Endothelial cell of umbilical vein (primary cell): Measurements from ENCODE around the gene ENOX2. TPM values are rescaled to one million over a fixed set of nuclear protein-coding genes. Genes with fewer than 3 reads are reported as not detected.

Experiments used
- BruUV-seq: library from RNA; stranded (reverse); fragments of 400-500 nt; replicated peaks from 2 replicates; lab custom pipeline; 2021; lab: Mats Ljungman, UMichigan
- CTCF ChIA-PET: fragments of 300-600, 350-600 bp; sonication (Branson Sonifier 250); formaldehyde crosslinking; loops from one replicate; lab custom pipeline; 2021; ENCODE audit warnings: antibody characterized with exemption, inconsistent platforms; lab: Charles Lee
- POLR2A ChIA-PET: fragments of 300-600, 350-600 bp; sonication (Branson Sonifier 250); formaldehyde crosslinking; loops from one replicate; lab custom pipeline; 2021; ENCODE audit warnings: antibody characterized with exemption, inconsistent platforms; lab: Charles Lee
- DNase-seq: peaks from one replicate; pipeline ENCODE4 v3.0.0-alpha.2; 2011; ENCODE audit warnings: low read depth, low spot score
- FAIRE-seq: peaks from 2 replicates; lab custom pipeline; 2011; peaks lifted over from hg19 to GRCh38; lab: Jason Lieb, UNC
- H2AFZ ChIP-seq: 2 replicates; pipeline ENCODE4 v1.6.0; 2012; ENCODE audit warnings: low read depth, low read length, control low read depth, inconsistent platforms
- H3K27ac ChIP-seq: 2 replicates; pipeline ENCODE4 v1.5.1; 2011; ENCODE audit warnings: low read depth, mild to moderate bottlenecking, control low read depth, low read length, moderate library complexity; ENCODE audit not compliant: insufficient read depth
- H3K27me3 ChIP-seq, 2 experiments: 2 replicates each; pipeline versions ENCODE4 v1.6.0 to v1.6.1; 2011; ENCODE audit warnings: low read length in 2 of 2, mixed read lengths in 1 of 2; ENCODE audit not compliant: control insufficient read depth in 2 of 2, insufficient read depth in 2 of 2
- H3K36me3 ChIP-seq, 2 experiments: 2 replicates in 1 of 2; 3 replicates in 1 of 2; pipeline ENCODE4 v1.5.1; 2011; ENCODE audit warnings: low read length in 2 of 2, mild to moderate bottlenecking in 1 of 2, moderate library complexity in 1 of 2; ENCODE audit not compliant: control insufficient read depth in 2 of 2, insufficient read depth in 2 of 2; ENCODE audit errors: extremely low read depth in 1 of 2
- H3K4me1 ChIP-seq: 3 replicates; pipeline ENCODE4 v1.5.1; 2011; ENCODE audit warnings: mild to moderate bottlenecking, low read length; ENCODE audit not compliant: control insufficient read depth, insufficient read depth; ENCODE audit errors: extremely low read depth
- H3K4me2 ChIP-seq: 2 replicates; pipeline ENCODE4 v1.6.1; 2011; ENCODE audit warnings: low read length, control low read depth, mixed read lengths; ENCODE audit not compliant: insufficient read depth
- H3K4me3 ChIP-seq, 3 experiments: fragments of 200-600 bp in 1 of 3; sonication (generic), shearing (Covaris generic) in 1 of 3; replicated peaks in 1 of 3; 2 replicates each; pipeline ENCODE4 v1.5.1; 2011 to 2016; ENCODE audit warnings: control low read depth in 3 of 3, low read length in 3 of 3, mild to moderate bottlenecking in 2 of 3, inconsistent platforms in 1 of 3, low read depth in 1 of 3, moderate library complexity in 1 of 3; ENCODE audit not compliant: insufficient read depth in 1 of 3
- H3K79me2 ChIP-seq: 2 replicates; pipeline ENCODE4 v1.6.0; 2012; ENCODE audit warnings: low read length, inconsistent platforms; ENCODE audit not compliant: control insufficient read depth, insufficient read depth
- H3K9ac ChIP-seq: replicated peaks from 2 replicates; pipeline ENCODE3; 2011; ENCODE audit warnings: low read length, control low read depth; ENCODE audit not compliant: insufficient read depth; ENCODE audit errors: extremely low read depth
- H3K9me1 ChIP-seq: replicated peaks from 3 replicates; pipeline ENCODE4 v1.6.0; 2011; ENCODE audit warnings: mild to moderate bottlenecking, low read length; ENCODE audit not compliant: control insufficient read depth, insufficient read depth; ENCODE audit errors: extremely low read depth
- H3K9me3 ChIP-seq: replicated peaks from 2 replicates; pipeline ENCODE4 v1.5.1; 2012; ENCODE audit warnings: low read length, inconsistent platforms; ENCODE audit not compliant: control insufficient read depth, insufficient read depth
- H4K20me1 ChIP-seq: replicated peaks from 2 replicates; pipeline ENCODE3; 2011; ENCODE audit warnings: mild to moderate bottlenecking, low read length; ENCODE audit not compliant: control insufficient read depth, insufficient read depth; ENCODE audit errors: extremely low read depth
- CTCF ChIP-seq, 2 donors: IDR thresholded peaks; 1 replicate in 1 of 2; 2 replicates in 1 of 2; pipeline ENCODE4 v1.5.1; 2011; ENCODE audit warnings: low read length in 2 of 2, mild to moderate bottlenecking in 2 of 2, moderate library complexity in 2 of 2, control low read depth in 1 of 2, inconsistent platforms in 1 of 2, low read depth in 1 of 2; ENCODE audit not compliant: insufficient read depth in 1 of 2; ENCODE audit errors: extremely low read depth in 1 of 2
- EZH2 ChIP-seq: IDR thresholded peaks from 2 replicates; pipeline ENCODE4 v1.6.1; 2012; ENCODE audit warnings: borderline replicate concordance, low read depth, mild to moderate bottlenecking, moderate library complexity, low read length, inconsistent platforms; ENCODE audit not compliant: severe bottlenecking
- FOS ChIP-seq: IDR thresholded peaks from 2 replicates; pipeline ENCODE4 v1.6.1; 2011; ENCODE audit warnings: mild to moderate bottlenecking, low read length, moderate library complexity, borderline replicate concordance; ENCODE audit not compliant: insufficient read depth
- GATA2 ChIP-seq: IDR thresholded peaks from 2 replicates; pipeline ENCODE4 v1.7.0; 2011; ENCODE audit warnings: low read depth, mild to moderate bottlenecking, moderate library complexity, mixed read lengths, low read length; ENCODE audit not compliant: insufficient read length, insufficient read depth
- JUN ChIP-seq: IDR thresholded peaks from 2 replicates; pipeline ENCODE4 v1.6.1; 2011; ENCODE audit warnings: borderline replicate concordance, low read depth; ENCODE audit not compliant: insufficient read length, insufficient read depth
- MAX ChIP-seq: IDR thresholded peaks from 2 replicates; pipeline ENCODE4 v1.6.1; 2011; ENCODE audit not compliant: insufficient read depth, insufficient read length
- MYC ChIP-seq: IDR thresholded peaks from one replicate; pipeline ENCODE4 v1.6.1; 2011; ENCODE audit warnings: mild to moderate bottlenecking, low read depth, low read length
- POLR2A ChIP-seq: IDR thresholded peaks from 2 replicates; pipeline ENCODE4 v1.6.1; 2012; ENCODE audit warnings: low read depth, mild to moderate bottlenecking, control low read depth, low read length
- POLR2AphosphoS5 ChIP-seq: IDR thresholded peaks from 2 replicates; pipeline ENCODE4 v1.6.1; 2012; ENCODE audit warnings: low read depth, mild to moderate bottlenecking, control low read depth, low read length, moderate library complexity; ENCODE audit not compliant: insufficient read depth
- dilution Hi-C: fragments of 300-500 bp; cut with MboI; formaldehyde crosslinking; loops from one replicate; pipeline ENCODE4 v1.15.0; 2019; ENCODE audit warnings: low sequenced_read_pairs; ENCODE audit not compliant: extremely low pct_ligation_motif_present
- intact Hi-C: fragments of 100-400 bp; cut with micrococcal nuclease; formaldehyde crosslinking; loops from one replicate; pipeline ENCODE4 v1.10.0; 2022
- polyA plus RNA-seq, 4 experiments: library from polyadenylated mRNA; depleted of rRNA in 3 of 4; stranded (reverse) in 3 of 4; unstranded in 1 of 4; fragments of >200 nt; gene quantifications; 2 replicates each; pipeline versions ENCODE4 v1.2.1 to v1.2.3, GENCODE V29; 2011 to 2012; ENCODE audit warnings: missing spikeins in 1 of 4
- total RNA-seq: library from RNA; stranded (reverse); gene quantifications from 2 replicates; pipeline ENCODE4 v1.2.3, GENCODE V29; 2021

The ENOX2 gene
- total and polyA plus RNA-seq, 2 donors (not counting 3 experiments of a cell fraction or from before 2014, with no cell fraction given), result 5.5 to 13.1 TPM

- no peak overlapping the region for H3K4me2 ChIP-seq
- ChIA-PET POLR2A (no interaction called here), CTCF (no interaction called here)
- no peak overlapping the region for H3K9ac ChIP-seq
- H3K27me3 ChIP-seq, result no peaks in the 10 kb centered on the region
- no peaks in the 10 kb centered on the region for H3K9me1 ChIP-seq
- no peak for FAIRE-seq
- no peaks in the 10 kb centered on the region for H3K4me1 ChIP-seq
- H2AFZ ChIP-seq, result no peak overlapping the region
- intact Hi-C loops (no loop called here), dilution Hi-C loops (no loop called here)
- no peak for DNase-seq
- no peaks in the 10 kb centered on the region for H3K36me3 ChIP-seq
- no peak overlapping the region for H3K4me3 ChIP-seq
- no peaks in the 10 kb centered on the region for H3K9me3 ChIP-seq
- no peaks in the 10 kb centered on the region for H4K20me1 ChIP-seq
- TF ChIP-seq EZH2, result no peak
- TF ChIP-seq FOS, result no peak
- H3K79me2 ChIP-seq, result no peaks in the 10 kb centered on the region
- no peak overlapping the region for H3K27ac ChIP-seq
- BruUV-seq, result no TSS peak
Observed at GRCh38 chrX:130718137-130718536, 184.9 kb downstream of the ENOX2 start.

GRCh38 chrX:130716781-130717413 is 186.1 kb downstream of the ENOX2 start:
- Histone ChIP-seq H3K27ac (no peak overlapping the region), H3K36me3 (no peaks in the 10 kb centered on the region), H3K4me2 (no peak overlapping the region), H3K79me2 (no peaks in the 10 kb centered on the region), H3K9me1 (no peaks in the 10 kb centered on the region), H2AFZ (no peak overlapping the region), H3K4me3 (no peak overlapping the region), H4K20me1 (no peaks in the 10 kb centered on the region), H3K9me3 (no peaks in the 10 kb centered on the region), H3K4me1 (no peaks in the 10 kb centered on the region), H3K9ac (no peak overlapping the region), H3K27me3 (no peaks in the 10 kb centered on the region)
- TF ChIP-seq POLR2A, result no peak
- TF ChIP-seq JUN, result no peak
- TF ChIP-seq GATA2, result no peak
- TF ChIP-seq EZH2, result no peak
- TF ChIP-seq POLR2AphosphoS5, result no peak
- no peak for TF ChIP-seq MYC
- TF ChIP-seq CTCF (IDR thresholded peaks at IDR 0.05; ENCODE audit: extremely low read depth in 1 of 2, insufficient read depth in 1 of 2, low read depth in 1 of 2, low read length in 2 of 2), result no peak
- no peak for TF ChIP-seq MAX
- no peak for TF ChIP-seq FOS
- FAIRE-seq (no peak), DNase-seq (no peak)
- dilution Hi-C loops (no loop called here), intact Hi-C loops (no loop called here)
- ChIA-PET CTCF (no interaction called here), POLR2A (no interaction called here)
- no TSS peak for BruUV-seq
